SW480 (cell line): Measurements from ENCODE around the gene HCAR1.
"Not testable (repeated sequence)": the region's sequence is repeated elsewhere in the genome, so short reads cannot be mapped to it uniquely, and the experiment has no call there.

ENCODE experiments used
- DNase-seq: peaks from one replicate; pipeline ENCODE4 v3.0.0-alpha.2; 2016; ENCODE audit warnings: low spot score

The HCAR1 gene

GRCh38 chr12:122721057-122721545 is 9.5 kb downstream of the HCAR1 start:
- DNase-seq: no peak

- DNase-seq: not testable (repeated sequence)
Measured at GRCh38 chr12:122716658-122717057, 14.0 kb downstream of the HCAR1 start, which contains the start of gene HCAR3. Gene HCAR3, minus strand, starts transcription at chr12:122716811. Its CDS starts 74 bp downstream, at chr12:122716737.

GRCh38 chr12:122715211-122715610 is 15.4 kb downstream of the HCAR1 start:
- DNase-seq: not testable (repeated sequence)

- not testable (repeated sequence) for DNase-seq
Measured at GRCh38 chr12:122713491-122714188, 17.0 kb downstream of the HCAR1 start.

GRCh38 chr12:122711266-122711665 is 19.4 kb downstream of the HCAR1 start:
- DNase-seq: not testable (repeated sequence)

- DNase-seq: not testable (repeated sequence)
Measured at GRCh38 chr12:122710341-122710740, 20.3 kb downstream of the HCAR1 start.

GRCh38 chr12:122709287-122709686 is 21.4 kb downstream of the HCAR1 start:
- DNase-seq: not testable (repeated sequence)

GRCh38 chr12:122703841-122704240 is 26.8 kb downstream of the HCAR1 start:
- DNase-seq: not testable (repeated sequence)

- not testable (repeated sequence) for DNase-seq
Measured at GRCh38 chr12:122702890-122703611, 27.6 kb downstream of the HCAR1 start, which contains the start of gene HCAR2. Gene HCAR2, minus strand, starts transcription at chr12:122703357. Its CDS starts 74 bp downstream, at chr12:122703283.

- not testable (repeated sequence) for DNase-seq
Measured at GRCh38 chr12:122701481-122701880, 29.2 kb downstream of the HCAR1 start.

- DNase-seq: not testable (repeated sequence)
Measured at GRCh38 chr12:122700038-122700710, 30.5 kb downstream of the HCAR1 start.

- DNase-seq: not testable (repeated sequence)
Measured at GRCh38 chr12:122696922-122697321, 33.7 kb downstream of the HCAR1 start.

GRCh38 chr12:122691566-122691965 is 39.1 kb downstream of the HCAR1 start:
- no peak for DNase-seq

GRCh38 chr12:122688291-122688690 is 42.4 kb downstream of the HCAR1 start:
- DNase-seq: no peak

GRCh38 chr12:122687086-122687485 is 43.6 kb downstream of the HCAR1 start:
- no peak for DNase-seq

- DNase-seq: no peak
Measured at GRCh38 chr12:122686538-122686937, 44.1 kb downstream of the HCAR1 start.

- DNase-seq: no peak
Measured at GRCh38 chr12:122684297-122684813, 46.3 kb downstream of the HCAR1 start.

- DNase-seq: no peak
Measured at GRCh38 chr12:122681814-122682213, 48.8 kb downstream of the HCAR1 start.

- not testable (repeated sequence) for DNase-seq
Measured at GRCh38 chr12:122680989-122681388, 49.7 kb downstream of the HCAR1 start.

- not testable (repeated sequence) for DNase-seq
Measured at GRCh38 chr12:122676781-122677180, 53.9 kb downstream of the HCAR1 start.
